Activated T-cell treated with anti-CD3 and anti-CD28 coated beads for 24 hours (primary cell): ENCODE measurements around the gene ZNF234.
"Not testable (repeated sequence)": the region's sequence is repeated elsewhere in the genome, so short reads cannot be mapped to it uniquely, and the experiment has no call there.

Source experiments
- DNase-seq: peaks from one replicate; pipeline ENCODE4 v3.0.0-alpha.2; 2020; ENCODE audit warnings: low read depth

The ZNF234 gene

DNA sequence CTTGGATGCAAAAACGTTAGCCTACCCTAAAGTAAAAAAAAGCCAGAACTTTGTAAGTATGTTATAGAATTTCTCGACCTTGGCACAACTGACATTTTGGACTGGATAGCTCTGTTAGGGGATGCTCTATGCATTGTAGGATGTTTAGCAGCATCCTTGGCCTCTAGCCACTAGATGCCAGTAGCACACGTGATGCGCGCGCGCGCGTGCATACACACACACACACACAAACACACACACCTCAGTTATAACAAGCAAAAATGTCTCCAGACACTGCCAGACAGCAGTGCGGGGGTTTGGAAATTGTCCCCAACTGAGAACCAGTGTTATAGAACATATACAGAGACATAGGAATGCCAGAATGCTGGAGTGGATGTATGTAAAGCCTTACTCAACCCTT, 40.8 kb downstream of the ZNF234 start:
- DNase-seq: no peak

DNA sequence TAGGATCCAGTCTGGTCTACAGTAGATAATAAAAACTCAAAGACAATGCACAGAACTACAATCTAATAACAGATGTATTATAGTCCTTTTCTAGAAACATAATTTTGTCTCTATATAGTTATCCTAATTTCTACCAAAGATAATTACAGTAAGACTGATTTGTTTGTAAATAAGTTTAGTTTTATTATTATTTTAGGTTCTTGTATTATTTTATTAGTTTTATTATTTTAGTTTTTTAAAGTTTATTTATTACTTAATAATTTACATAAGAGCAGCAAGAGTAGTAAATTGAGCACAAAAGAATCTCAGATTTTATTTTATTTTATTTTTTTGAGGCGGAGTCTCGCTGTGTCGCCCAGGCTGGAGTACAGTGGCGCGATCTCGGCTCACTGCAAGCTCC, 48.7 kb downstream of the ZNF234 start:
- DNase-seq: no peak

DNA sequence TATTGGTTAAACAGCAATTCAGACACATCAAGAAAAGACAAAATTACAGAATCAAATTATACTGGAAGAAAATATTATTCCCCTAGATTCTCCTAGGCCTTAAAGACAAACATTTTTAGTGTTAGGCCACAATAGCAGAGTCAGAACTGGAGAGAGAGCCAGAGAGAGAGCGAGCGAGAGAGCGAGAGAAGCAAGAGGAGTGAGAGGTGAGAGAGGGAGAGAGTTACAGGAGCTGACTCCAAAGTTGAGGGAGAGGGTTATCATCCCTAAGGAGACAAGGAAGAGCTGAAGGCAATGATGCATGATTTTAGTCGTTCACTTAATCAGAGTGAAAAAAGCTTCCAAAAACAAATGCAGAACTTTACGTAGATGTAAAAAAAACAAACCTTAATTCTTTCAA, 50.8 kb downstream of the ZNF234 start:
- DNase-seq: no peak

DNA sequence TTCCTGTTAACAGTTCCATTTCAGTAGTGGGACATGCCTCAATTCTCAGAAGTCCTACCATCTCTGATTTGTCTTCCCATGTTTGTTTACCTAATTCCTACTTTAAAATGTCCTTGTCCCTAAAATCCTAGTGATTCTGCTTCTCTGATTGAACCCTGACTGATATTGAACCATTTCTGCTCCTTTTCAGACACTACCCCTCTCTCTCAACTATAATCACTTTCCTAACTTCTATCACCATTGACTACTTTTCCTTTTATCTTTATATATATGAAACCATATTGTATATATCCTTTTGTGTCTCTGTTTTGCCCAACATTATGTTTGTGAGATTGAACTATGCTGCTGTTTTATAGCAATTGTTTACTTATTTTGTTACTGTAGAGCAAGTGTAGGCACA, 55.4 kb downstream of the ZNF234 start:
- no peak for DNase-seq

DNA sequence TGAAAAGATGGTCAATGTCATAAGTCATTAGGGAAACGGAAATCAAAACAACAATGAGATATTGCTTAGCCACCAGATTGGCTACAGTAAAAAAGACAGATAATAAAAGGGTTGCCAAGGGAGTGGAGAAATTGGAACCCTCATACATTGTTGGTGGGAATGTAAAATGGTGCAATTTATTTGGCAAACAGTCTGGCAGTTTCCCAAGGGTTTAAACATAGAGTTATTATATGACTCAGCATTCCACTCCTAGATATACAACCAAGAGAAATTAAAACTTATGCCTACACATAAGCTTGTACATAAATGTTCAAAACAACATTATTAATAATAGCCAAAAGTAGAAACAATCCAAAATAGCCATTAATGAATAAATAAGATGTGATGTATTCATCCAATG, 61.1 kb downstream of the ZNF234 start:
- DNase-seq: no peak

DNA sequence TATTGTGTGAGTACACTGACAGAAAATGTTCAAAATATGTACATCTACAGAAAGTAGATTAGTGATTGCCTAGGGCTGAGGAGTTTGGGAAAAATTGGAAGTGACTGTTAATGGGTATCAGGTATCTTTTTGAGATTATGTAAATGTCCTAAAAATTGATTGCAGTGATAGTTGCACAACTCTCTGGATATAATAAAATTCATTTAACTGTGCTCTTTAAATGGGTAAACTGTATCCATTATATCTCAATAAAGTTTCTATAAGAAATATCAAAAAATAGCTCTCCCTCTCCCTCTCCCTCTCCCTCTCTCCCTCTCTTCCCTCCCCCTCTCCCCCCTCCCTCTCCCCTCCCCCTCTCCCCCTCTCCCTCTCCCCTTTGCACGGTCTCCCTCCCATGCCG, 61.6 kb downstream of the ZNF234 start:
- DNase-seq: no peak

DNA sequence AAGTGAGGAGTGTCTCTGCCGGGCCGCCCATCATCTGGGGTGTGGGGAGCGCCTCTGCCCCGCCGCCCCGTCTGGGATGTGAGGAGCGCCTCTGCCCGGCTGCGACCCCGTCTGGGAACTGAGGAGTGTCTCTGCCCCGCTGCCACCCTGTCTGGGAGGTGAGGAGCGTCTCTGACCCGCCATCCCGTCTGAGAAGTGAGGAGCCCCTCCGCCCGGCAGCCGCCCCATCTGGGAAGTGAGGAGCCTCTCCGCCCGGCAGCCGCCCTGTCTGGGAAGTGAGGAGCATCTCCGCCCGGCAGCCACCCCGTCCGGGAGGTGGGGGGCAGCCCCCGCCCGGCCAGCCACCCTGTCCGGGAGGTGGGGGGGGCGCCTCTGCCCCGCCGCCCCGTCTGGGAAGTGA, 62.5 kb downstream of the ZNF234 start:
- not testable (repeated sequence) for DNase-seq

DNA sequence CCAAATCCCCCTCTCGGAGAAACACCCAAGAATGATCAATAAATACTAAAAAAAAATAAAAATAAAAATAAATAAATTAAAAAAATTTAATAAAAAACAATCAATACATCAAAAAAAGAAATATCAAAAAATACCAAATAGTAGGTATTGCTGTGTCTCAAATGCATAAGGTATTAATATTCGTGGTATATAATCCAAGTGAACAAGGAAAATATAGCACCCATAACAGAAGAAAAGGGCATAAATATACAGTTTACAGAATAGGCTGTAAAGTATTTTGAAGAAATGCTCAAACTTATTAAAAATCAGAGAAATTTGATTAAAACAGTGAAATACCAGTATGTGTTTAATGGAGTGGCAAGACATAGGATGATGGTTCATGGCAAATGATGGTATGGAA, 63.4 kb downstream of the ZNF234 start:
- DNase-seq: no peak

DNA sequence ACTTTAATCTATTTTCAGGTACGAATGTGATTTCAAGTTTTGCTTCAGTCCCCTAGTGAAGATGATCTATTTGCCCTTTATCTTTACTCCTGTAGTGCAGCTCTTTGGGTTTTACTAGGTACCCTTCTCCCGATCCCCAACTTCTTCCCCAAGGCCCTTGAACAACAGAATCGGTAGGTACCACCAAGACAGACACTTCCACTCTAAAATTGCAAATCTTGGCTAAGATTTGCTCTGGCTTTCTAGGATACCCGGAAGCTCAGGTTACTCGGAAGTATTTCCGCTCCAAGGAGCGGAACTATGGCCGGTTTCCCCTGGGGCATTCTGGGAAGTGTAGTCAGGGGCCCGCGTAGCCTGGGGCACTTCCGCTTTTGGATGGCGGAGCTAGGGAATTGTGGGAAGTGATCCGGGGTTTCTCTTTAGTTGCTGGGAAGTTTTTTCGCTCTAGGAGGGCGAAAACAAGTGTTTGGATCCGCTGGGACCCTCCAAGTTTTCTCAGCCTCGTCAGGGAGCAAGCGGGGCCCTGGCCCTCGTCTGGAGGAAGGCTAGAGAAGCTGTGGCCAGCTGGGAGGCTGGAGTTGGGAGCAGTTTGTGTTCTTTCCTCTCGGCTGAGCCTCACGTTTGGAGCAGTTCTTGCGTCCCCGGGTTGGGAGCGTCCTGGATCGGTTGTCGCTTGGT, 65.9 kb downstream of the ZNF234 start:
- peak; percentile 80 for DNase-seq
